Endothelial cell of hepatic sinusoid (primary cell): ENCODE data around the gene NPHS1.
"Not testable (repeated sequence)": the region's sequence is repeated elsewhere in the genome, so short reads cannot be mapped to it uniquely, and the experiment has no call there.

ENCODE experiments used
- in situ Hi-C: cut with HindIII; loops from 2 replicates; pipeline ENCODE4 v1.10.0; 2017; ENCODE audit warnings: low sequenced_read_pairs

The NPHS1 gene

DNA sequence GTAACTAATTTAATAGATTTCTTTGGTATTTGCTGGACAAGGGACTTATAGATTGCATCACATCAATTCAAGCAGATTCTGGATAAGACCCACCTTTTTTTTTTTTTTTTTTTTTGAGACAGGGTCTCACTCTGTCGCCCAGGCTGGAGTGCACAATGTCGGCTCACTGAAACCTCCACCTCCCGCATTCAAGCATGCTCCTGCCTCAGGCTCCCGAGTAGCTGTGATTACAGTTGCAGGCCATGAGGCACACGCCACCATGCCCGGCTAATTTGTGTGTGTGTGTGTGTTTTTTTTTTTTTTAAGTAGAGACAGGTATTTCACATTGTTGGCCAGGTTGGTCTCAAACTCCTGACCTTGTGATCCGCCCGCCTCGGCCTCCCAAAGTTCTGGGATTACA is 35.5 kb downstream of the NPHS1 start:
- in situ Hi-C loops: no loop called here

DNA sequence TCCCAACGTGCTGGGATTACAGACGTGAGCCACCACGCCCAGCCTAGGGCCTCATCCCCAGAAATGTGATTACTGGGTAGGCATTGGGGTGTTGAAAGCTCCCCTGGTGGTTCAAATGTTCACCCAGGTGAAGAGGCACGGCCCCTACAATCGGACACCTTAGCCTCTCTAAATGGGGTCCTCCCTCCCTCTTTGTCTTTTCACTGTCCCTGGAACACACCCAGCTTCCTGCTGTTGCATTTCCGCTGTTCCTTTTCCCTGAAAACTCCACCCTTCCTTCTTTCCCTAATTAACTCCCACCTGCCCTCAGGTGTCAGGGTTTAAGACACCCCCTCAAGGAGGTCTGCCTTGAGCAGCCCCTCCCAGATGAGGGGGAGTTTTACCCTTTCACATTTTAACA is 36.0 kb downstream of the NPHS1 start:
- in situ Hi-C loops: no loop called here

DNA sequence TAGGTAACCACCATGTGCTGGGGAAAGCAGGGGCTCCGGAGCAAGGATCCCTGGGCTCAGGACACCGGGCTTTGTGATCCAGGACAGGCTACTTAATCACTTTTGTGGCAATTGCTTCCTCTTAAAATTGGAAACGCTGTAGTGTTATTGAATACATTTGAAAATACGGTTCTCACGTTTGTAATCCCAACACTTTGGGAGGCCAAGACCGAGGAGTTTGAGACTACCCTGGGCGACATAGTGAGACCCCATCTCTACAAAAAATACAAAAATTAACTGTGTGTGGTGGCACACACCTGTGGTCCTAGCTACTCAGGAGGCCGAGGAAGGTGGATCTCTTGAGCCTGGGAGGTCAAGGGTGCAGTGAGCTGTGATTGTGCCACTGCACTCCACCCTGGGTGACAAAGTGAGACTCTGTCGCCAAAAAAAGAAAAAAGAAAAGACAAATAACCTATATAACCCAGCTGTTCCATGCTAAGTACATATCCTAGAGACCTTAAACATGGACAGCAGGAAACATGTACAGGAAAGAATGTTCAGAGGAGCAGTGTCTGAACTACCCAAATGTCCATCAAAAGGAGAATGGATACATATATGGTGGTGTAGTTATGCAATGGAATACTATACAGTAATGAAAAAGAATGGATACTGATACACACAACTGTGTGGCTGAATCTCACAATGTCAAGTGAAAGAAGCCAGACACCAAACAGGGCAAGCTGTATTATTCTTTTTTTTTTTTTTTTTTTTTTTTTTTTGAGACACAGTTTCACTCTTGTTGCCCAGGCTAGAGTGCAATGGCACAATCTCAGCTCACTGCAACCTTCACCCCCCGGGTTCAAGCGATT is 39.0 kb downstream of the NPHS1 start:
- in situ Hi-C loops: no loop called here

DNA sequence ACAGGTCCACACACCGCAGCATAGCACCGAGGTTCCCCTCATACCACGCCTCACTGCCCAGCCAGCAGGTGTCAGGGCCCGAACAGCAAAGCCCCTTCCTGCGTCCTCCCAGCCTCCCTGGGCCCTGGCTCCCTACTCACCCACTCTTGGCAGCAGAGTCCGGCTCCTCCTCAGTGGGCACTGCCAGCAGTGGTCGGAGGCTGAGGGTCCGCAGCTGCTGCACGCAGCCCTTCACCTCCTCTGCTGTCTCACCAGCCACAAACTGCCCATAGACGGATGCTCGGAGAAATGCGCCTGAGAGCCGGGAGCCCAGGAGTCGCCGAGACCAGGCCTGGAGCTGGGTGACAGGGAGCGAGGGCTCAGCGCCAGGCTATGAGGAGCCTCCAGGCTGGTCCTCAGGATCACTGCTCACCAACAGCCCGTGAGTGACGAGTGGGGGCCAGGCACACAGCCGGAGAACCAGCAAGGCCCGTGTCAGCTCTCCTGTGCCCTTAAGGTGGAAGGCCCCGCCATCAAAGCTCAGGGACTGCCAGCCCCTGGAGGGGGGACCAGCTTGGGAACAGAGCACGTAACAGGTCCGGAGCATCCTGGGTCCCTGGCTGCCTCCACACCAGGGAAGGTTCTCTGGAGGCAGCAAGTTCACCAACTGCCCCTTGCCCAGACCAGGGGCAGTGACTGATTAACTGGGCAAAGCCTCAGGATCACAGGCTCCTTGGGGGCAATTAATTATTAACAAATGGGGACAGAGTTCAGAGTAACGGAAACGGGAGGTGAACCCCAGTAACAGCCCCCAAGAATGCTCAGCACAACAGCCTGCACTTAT is 39.9 kb downstream of the NPHS1 start, which contains the start of gene PRODH2:
TSS of gene PRODH2 (minus strand) at position 626 of the 823 bp plus-strand sequence. CDS start at position 586, 40 bp downstream.
- in situ Hi-C loops: no loop called here

DNA sequence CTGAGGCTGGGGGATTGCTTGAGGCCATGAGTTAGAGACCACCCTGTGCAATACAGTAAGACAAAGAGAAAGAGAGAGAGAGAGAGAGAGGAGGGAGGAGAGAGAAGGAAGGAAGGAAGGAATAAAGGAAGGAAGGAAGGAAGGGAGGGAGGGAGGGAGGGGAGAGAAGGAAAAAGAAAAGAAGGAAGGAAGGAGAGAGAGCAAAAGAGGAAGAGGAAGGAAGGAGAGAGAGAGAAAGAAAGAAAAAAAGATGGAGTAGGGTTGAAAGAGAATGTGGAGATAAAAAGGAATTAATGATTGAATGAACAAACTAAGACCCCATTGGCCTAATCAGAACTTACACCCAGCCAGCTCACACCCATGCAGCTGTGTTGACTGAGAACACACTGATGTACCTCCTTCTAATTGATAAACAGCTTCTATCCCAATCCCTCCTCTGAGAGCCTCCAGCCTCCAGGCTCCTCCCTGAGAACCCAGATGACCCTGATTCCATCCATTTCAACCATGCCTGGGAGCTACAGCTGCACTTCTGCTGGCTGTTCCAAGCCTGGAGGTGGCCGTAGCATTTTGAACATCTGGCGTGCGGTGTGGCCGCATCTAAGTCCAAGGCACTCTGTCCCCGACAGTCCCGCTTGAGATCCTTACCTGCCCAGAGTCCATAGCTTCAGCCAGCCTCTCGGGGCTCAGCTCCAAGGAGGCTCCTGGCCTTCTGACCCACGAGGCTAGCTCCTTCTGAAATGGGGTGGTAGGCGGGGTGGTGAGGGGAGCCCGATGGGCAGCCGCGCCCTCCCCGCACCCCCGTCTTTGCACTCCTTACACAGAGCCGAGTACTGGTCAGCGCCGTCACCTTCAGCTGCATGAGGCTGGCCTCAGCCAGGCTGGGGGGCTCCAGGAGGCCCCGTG is 40.7 kb downstream of the NPHS1 start:
- in situ Hi-C loops: no loop called here

DNA sequence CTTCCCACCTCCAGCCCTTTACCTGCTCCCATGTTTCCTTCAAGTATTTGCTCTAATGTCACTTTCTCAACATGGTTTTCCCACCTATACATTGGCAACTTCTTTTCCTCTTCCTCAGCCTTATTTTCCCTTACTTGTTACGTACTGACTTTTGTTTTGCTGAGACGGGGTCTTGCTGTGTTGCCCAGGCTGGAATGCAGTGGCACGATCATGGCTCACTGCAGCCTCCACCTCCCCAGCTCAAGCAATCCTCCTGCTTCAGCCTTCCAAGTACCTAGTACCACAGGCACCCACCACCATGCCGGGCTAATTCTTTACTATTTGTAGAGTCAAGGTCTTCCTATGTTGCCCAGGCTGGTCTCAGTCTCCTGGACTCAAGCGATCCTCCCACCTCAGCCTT is 44.7 kb downstream of the NPHS1 start:
- in situ Hi-C loops: no loop called here

DNA sequence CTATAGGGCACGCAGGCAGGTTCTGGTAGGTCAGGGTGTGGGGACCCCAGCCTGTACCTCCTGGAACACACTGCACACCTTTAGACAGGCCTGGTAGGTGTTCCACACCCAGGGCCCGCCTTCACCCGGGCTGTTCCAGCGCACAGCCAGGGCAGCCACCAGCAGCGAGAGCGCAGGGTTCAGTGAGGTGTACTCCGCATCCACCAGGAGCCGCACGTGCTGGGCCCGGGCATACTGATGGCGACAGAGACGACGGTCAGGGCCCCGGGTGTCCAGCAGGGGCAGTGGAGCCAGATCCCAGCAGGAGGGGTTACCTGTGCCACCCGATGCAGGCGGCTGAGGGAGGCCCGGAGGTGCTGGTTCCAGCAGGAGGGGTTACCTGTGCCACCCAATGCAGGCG is 45.7 kb downstream of the NPHS1 start:
- in situ Hi-C loops: no loop called here

DNA sequence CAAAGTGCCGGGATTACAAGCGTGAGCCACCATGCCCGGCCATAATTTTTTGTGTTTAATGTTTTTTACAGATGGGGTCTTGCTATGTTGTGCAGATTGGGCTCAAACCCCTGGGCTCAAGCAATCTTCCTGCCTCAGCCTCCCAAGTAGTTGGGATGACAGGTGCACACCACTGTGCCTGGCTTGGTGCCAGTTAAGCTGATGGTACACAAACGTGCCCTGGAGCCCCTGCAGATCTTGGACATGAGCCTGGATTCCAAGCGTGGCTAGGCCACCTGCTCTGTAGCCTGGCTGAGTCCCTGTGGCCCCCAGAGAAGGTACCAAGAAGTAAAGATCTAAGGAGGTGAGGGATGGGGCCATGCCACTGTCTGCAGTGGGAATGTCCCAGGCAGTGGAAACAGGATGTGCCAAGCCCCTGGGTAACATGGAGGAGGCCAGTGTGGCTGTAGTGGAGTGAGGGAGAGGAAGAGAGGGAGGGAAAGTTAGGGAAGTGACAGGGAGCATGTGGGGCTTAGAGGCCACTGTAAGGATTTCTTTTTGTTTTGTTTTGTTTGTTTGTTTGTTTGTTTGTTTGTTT is 46.7 kb downstream of the NPHS1 start:
- in situ Hi-C loops: no loop called here

DNA sequence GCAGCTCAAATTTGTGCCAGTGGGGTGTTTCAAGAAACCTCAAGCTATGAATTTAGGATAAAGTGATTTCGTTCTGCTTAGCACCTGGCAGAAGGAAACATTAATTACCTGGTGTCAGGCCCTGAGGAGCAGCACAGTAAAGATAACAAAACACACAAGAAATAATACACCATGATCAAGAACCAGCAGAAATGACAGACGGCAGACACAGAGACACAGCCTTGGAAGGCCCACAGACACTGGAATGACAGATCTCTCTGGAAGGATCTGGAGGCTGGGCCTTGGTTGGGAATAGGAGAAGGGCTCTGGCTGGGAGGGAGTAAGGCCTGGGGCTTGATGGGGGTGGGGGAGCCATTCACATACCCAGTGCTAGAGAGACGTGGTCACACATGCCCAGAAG is 50.5 kb downstream of the NPHS1 start:
- in situ Hi-C loops: no loop called here

DNA sequence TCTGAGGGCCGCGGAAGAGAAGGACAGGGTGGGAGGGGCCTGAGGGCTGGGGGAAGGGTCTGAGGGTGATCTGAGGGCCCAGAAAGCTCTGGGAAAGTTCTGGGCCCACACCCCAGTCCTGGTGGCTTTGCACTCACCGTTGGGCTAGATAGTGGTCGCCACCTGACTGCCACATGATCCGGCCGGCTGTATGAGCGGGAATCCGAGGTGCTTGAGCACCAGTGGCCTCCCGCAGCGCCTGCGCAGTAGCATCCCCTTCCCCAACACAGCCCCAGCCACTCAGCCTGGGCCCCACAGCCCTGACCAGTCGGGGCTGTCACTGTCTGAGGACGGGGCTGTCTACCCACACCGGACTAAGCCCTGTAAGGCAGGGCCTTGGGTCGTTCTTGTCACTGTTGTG is 54.6 kb downstream of the NPHS1 start:
- in situ Hi-C loops: no loop called here

DNA sequence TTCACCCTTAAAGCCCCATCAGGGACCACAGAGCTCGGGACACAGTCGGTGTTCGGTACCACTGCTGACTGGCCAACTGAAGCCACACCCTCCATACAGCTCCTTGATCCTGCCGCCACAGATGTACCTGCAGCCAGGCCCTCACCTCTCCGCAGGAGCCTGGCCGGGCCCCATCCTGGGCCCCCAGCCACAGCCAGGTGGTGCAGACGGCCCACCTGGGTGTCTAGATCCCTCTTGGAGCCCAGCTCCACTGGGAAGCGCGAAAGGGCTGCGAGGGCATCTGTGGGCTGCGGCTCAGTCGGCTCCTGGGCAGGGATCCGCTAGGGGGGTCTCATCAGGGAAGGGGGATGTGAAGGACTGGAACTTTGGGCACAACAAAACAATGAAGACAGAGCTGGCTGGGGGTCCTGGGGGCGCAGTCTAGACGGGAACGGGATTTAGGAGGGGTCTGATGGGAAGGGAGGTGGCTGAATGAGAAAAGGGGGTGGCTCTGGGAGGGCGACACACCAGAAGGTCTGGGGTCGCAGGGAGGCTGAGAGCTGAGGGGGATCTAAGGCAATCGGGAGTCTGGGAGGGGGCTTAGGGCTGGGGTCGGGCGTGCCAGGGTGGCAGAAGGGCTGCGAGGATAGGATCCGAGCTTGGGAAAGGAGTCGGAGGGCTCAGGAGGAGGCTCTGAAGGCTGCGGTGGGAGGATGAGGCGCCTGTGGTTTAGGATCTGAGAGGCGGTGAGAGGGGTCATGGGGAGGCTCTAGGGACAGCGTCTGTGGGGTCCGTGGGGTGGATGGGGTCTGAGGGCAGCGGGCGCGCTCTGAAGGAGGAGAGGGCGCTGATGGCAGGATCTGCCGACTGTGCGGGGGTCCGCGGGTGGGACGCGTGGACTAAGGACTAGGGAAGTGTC is 55.4 kb downstream of the NPHS1 start:
- in situ Hi-C loops: no loop called here

DNA sequence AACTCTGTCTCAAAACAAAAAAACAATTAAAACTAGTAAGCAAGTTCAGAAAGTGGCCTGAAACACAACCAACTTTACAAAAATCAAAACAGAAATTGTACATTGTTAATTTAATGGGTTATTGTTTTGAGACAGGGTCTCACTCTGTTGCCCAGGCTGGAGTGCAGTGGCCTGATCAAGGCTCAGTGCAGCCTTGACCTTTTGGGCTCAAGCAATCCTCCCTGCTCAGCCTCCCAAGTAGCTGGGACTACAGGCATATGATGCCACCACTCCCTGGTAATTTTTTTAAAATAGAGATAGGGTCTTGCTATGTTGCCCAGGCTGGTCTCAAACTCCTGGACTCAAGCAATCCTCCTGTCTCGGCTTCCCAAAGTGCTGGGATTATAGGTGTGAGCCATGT is 56.7 kb downstream of the NPHS1 start:
- in situ Hi-C loops: not testable (repeated sequence)

DNA sequence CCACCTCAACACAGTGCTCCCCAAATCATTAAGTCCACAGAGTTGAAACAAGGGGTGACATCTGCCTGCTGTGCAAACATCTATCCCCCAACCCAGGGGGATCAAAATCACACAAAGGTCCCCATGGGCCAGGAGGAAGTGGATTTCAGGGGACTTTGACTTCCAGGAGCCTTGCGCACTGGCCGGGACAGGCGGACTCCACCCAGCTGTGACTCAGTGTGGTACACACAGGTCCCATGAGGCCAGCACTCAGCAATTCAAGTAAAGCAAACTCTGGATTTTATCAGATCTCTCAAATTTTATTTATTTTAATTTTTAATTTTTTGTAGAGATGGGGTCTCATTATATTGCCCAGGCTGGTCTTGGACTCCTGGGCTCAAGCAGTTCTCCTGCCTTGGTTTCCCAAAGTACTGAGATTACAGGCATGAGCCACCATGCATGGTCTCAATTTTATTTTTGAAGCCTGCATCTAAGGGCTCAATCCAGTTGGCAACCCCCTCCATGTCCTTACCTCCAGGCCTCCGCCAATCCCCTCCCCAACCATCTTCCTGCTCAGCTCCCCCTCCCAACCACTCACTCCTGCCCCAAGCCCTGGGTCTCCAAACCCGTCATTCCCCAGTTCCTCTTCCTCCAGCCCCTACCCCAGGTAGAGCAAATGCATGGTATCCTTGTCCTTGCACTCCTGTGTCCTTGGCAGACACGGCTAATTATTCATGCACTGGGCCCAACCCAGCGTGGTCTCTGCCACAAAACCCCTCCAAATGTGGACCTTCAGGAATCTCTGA is 58.7 kb downstream of the NPHS1 start:
- in situ Hi-C loops: no loop called here

DNA sequence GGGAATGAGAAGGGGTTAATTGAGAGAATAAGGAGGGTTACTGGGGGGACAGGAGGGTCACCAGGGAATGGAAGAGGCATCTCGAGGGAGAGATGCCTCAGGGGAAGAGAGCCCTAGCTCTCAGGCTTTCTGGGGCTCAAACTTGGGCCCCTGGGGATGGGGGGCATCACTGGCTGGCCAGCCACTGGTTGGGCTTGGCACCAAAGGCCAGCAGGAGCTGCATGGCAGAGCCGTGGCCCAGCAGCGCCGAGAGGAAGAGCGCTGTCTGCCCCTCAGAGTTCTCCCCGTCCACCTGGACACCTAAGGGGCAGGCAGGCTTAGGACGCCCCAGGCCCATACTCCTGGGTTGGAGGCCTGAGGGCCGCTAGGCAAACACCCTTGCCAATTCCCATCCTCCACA is 59.4 kb downstream of the NPHS1 start:
- in situ Hi-C loops: no loop called here

DNA sequence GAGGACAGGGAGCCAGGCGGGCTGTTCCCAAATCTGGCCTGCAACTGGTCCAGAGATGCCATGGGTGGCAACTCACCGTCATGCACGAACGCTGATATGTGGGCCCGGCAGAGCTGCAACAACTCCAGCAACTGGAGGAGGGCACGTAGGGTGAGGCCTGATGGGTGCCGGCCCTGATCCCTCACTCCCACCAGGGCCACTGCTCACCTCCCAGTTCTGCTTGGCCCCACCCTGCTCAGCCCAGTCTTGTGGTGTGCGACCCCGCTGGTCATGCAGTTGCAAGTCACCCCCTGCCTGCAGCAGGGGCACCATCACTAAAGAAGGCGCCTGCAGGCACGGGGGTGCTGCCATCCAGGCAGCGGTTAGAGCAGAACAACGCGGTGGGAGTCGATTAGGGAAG is 60.0 kb downstream of the NPHS1 start:
- in situ Hi-C loops: no loop called here

DNA sequence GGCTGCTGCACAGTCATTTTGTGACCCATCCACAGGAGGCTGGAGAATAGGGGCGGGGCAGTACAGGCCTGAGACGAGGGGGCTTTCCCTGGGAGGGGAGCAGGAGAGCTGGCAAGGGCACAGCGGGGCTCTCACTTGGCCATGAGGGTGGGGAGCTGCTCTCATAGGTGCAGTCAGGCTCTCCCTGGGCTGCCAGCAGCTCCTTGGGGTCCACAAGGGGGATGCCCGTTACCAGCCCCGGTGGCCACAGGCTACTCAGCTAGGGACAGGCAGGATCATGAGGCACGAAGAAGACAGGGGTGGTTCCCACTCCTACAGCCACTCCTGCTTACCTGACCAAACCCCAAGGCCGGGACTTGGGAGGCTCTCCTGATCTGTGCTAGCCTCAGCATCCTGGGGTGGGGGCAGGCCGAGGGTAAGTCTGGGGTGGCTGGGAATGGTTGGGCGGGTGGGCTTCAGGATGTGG is 60.5 kb downstream of the NPHS1 start:
- in situ Hi-C loops: no loop called here

DNA sequence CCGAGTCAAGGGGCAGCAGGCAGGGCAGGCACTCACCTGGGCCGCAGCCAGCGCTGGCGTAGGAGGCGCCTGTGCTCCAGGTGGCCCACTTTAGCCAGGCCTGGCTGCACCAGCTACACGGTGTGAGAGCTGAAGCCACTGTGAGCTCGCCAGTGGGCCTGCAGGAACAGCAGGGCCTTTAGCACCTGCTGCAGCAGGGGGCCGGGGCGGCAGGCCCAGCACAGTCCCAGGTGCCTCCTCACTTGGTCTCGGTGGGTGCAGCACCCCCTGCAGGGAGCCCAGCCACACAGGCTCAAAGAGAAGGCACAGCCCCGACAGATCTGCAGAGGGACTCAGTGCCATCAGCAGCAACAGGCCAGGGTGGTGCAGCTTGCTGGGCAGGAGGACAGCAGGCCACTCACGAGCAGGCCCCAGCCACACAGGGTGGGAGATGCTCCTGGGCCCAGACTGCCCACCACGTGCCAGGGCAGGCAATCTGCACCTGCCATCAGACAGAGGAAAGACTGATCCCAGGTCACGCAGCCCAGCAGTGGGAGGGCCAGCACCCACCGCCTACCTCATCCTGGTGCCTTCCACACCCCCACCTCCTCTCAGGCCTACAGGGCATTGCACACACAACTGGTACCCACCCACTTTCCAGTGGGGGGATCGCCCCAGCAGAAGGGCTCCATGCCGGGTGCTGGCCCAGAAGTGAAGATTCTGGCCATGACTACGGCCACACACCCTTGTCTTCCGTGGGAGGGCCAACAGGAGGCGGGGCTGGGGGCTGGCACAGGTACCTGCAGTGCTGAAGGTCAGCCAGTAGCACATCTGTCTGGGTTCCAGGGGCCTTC is 61.1 kb downstream of the NPHS1 start:
- in situ Hi-C loops: no loop called here
